ENCODE data around the gene TIMM8B.

- TF ChIP-seq POLR2A (IDR thresholded peaks at IDR 0.05; ENCODE audit: low read depth, low read length) (0 out of 2 replicates have a peak, but pooled peaks have one; percentile 36), POLR2AphosphoS5 (IDR thresholded peaks at IDR 0.05; ENCODE audit: low read depth, low read length) (peak; percentile 22; the same call in 1 of the 2 replicates), TAF1 (IDR thresholded peaks at IDR 0.05; ENCODE audit: low read depth, low read length) (no peak), SPI1 (IDR thresholded peaks at IDR 0.05; ENCODE audit: low read depth, low read length) (no peak), POU2F2 (IDR thresholded peaks at IDR 0.05; ENCODE audit: low read depth, low read length) (no peak), PAX5 (IDR thresholded peaks at IDR 0.05; ENCODE audit: insufficient read depth, low read length, severe bottlenecking) (no peak)
These were observed 3.8 kb downstream of the TIMM8B start for GRCh38 chr11:112082729-112083128.
